HCEC 1CT (cell line): ENCODE data around the gene SEMA5A.

Source experiments
- DNase-seq: peaks from one replicate; pipeline ENCODE4 v3.0.0-alpha.2; 2017

SEMA5A gene

DNA sequence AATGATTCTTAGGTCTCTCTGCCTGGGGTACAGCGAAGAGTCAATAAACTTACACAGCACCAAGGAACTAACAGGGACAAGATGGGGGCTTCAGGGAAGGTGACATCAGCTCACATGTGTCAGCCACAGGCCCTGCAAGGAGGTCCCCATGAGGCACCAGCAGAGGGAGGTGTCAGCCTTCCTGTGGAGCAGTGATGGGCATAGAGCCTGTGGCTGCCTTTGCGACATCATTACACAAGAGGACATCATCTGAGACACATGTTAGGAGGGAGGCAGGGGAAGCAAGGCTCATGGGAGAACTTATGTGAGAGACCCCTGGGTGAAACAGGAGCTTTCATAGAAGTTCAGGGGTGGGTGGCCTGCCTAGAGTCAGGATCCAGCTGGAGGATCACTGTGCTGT lies 389.6 kb downstream of the SEMA5A start:
- DNase-seq, result peak; percentile 77

DNA sequence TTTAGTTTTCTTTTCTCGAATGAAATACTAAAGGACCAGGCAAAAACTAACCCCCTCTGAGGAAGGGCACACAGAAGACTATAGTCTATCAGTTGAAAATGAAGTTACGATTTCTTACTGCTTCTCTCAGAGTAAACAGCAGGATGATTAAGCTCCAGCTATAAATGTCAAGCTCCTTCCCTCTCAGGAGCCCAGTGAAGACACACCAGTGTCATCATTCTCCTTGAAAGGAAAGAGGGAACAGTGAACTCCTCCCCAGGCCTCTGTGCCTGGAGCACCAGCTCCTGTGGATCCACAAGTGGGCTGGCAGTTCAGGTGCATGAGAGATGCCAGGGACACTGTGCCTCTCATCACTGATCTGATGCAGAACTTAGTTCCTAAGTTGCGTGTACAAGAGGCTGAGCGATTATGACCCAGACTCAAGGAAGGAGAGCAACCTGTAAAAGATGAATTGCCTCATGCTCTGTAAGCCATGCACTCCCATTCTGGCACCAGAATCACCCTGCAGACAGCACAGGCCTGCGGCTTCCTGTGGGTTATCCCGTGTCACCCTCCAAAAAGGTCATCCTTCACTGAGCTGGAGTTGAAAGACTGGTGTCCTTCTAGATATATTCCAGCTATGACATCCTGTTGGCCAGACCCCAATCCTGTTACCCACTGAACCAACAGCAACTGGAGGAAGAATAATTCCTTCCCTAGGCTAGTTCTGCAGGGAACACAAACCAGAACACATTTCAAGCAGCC lies 394.0 kb downstream of the SEMA5A start:
- DNase-seq, result no peak

DNA sequence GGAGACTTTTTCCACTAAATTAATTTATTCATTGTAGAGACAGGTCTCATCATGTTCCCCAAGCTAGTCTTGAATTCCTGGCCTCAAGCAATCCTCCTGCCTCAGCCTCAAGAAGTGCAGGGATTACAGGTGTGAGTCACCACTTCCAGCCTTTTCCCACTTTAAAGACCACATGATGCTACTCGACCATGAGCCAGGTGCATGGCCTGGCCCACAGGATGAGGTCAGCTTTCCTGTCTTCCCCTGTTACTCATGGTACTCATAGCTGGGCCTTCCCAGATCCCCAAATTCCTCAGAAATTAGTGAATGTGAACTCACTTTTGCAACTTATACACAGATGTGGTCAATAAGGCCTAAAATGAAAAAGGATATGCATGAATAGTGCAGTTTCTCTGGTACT lies 395.9 kb downstream of the SEMA5A start:
- peak; percentile 98 for DNase-seq

DNA sequence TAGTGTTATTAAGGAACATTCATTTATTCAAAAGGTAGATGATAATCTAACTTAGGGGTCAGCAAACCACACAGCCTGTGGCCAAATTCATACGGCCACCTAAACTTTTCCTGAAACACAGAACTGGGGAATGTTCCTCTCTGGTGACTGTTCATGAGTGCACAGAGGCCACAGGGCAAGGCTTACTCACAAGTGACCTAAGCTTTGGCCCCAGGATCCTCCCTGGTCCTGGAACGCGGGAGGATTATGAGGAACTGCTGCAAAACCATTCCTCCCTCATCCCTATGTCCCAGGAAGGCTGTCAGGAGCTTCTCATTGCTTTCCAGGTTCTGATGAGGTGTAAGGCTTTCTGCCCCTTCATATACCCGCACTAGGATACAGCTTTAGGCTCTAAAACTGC lies 397.6 kb downstream of the SEMA5A start:
- peak; percentile 84 for DNase-seq

DNA sequence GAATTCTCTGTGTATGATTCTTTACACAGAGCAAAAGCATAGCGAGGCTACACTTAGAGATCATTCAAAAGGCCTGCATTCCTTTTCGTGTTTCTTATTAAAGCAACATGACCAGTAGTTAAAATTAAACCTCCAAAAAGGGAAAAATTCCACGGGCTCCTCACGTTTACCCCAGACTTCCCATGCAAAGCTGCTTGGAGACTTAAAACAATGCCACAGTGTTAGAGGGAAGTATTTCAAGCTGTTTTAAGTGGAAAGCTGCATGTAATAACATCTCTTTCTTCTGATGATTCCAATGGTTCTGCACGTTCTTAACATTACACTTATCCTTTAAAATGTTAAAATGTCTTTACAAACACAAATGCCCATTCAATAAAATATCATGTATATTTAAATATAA lies 405.2 kb downstream of the SEMA5A start:
- no peak for DNase-seq

DNA sequence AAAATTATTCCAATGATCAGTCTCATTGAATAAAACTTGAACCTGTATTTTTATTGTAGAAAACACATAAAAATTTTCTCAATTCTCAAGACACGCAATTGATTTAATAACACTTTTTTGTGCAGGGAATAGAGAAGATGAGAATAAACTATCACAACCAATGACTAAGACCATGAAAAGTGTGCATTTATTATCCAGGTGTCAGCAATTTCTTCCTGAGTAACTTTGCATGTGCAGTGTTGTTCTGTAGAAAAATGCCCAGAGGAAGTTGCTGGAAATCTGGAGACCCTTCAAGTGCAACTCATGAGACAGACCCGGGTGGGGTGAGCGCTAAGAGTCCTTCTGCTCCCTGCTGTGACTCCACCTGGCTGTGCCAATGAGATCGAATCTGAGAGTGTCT lies 405.7 kb downstream of the SEMA5A start:
- DNase-seq, result no peak

DNA sequence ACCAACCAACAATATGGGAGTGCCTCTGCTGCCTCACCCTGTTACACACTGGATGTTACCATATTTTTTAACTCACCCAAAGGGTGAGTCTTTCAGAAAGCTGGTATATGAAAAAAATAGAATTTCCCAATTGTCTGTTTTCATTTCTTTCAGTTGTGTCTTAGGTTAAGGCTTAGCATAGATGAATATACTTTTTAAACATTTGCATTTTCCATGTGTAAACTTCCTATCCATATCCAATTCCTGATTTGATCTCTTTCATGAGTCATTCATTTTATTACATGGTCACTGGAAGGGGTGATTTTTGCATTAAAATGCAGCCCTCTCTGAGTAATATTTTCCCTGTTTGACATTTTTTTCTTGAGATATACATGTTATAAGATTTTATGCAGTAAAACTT lies 406.5 kb downstream of the SEMA5A start:
- peak; percentile 46 for DNase-seq

DNA sequence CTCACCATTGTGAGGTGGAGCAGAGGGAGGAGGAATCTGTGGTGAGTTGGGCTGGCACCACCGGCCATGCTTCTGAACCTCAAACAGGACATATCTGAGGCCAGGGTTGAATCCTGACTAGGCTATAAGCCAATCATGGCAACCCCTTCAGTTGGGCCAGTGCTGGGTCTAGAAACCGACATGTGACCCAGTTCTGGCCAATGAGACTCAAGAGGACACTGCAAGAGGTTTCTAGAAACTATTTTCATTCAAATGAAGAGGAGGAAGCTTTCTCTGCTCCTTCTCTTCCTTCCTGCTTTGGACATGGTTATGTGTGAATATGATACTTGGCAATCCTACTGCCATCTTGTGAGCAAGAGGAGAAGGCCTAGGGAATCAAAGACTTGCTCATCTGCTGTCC lies 417.7 kb downstream of the SEMA5A start:
- no peak for DNase-seq

DNA sequence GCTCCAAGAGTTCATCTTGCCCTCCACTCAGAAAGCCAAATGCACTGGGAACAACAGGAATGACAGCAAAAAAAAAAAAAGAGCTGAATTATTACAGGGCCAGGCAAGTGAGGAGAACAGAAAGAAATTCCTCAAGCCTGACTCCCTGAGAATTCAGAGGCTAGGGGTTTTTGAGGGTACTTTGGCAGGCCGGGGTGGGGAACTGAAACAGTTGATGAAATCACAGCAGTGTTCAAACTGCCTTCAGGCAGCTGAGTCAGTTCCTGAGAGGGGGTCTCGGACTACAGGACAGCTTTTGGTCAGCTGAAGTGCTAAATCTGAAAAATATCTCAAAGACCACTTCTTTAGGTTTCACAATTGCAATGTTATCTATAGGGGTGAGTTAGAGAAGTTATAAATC lies 419.4 kb downstream of the SEMA5A start:
- no peak for DNase-seq

DNA sequence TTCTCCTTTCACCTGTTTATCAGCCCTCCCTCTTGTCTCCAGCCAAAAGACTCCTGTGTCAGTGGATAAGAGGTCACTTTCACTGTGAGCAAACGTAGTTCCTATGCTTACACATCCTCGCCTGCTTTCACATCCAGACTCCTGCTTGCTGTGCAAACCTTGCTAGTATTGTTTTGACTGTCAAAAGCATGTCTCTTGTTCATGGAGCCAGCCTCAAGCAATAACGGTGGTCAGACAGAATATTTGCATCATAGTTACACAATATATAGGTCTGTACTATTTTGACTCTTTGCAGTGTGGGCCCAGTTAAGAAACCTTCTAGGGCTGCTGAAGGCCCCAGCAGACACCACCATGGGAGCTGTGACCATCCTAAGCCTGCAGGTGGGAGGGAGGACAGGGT lies 420.0 kb downstream of the SEMA5A start:
- no peak for DNase-seq

DNA sequence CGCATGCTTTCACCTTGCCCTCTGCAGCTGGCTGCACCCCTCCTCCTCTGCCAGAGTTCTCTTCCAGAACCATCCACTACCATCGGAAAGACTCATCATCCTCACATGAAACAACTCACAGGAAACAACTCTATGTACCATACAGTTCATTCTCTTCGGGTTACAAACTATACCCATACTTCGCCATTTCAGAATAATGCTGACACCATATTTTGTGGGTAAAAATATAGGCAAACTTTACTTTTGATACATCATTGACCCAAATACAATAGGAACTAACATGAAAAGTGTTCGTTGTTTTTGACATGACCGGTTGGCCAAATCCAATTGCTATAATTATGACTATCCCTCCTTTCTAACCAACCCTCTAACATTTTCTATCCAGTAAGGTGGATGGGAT lies 421.0 kb downstream of the SEMA5A start:
- DNase-seq, result no peak

DNA sequence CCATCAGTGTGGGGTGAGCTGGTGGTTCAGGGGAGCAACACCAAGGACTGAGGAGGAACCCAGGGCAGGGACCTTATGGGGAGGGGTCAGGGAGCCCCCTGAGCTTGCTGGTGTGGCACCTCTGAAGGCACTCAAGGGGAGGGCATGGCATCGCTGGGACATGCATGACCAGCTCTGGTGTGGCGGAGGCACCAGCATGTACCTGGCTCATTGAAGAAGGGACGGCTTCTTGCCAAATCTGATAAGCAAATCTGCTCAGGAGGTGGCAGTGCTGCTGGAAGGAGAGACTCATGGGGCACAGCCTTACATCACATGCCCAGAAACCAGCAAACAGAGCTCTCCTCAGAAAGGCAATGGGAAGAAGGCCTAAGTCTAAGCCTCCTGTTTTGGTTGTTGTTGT lies 421.8 kb downstream of the SEMA5A start:
- no peak for DNase-seq

DNA sequence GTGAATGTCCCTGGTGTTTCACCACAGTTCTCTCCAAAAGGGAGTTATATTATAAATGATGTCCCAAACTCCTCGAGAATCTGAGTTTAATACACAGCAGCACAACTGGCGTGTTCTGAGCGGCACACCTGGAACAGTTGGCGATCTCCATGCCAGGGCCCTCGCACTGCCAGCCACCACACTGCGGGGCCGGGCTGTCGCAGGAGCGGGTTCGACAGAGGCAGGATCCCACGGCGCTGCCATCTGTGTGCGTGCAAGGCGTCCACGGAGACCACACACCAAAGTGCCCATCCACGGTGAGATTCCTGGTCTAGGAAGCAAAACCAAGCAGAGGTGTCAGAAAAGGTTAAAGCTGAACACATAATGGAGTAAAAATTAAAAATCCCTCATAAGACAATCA lies 423.3 kb downstream of the SEMA5A start:
- no peak for DNase-seq

DNA sequence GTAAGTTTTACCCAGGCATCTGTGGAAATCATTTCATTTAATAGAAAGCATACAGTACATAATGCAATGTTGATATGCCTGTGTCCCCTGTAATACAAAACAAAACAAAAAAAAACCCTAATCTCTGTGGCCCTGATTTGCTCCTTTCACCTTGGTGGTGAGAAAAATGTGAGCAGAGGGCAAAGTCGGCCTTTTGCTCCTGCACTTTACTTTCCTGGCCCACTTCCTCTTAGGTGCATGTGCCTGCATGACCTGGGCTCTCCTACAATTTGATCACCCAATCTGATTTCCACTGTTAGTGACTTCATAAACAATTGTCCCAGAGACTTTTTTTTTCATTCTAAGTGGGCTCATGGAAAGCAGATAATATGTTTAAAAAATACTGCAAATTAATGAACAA lies 424.3 kb downstream of the SEMA5A start:
- no peak for DNase-seq

DNA sequence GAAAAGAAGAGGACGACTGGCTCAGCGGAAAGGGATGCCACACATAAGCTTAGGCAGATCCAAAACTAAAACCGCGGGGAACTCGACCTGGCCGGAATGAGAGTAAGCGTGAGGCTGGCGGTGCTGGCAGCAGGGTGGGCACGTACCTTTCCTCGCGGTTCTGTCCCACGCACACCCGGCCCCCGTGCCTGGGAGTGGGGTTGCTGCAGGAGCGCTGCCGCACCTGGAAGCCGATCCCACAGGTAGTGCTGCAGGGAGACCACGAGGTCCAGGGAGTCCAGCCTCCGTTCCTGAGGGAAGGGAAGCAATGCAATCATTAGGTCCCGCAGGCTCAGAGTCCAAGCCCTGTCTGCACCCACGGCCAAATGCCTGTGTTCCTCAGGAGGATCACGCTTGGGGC lies 427.0 kb downstream of the SEMA5A start:
- no peak for DNase-seq

DNA sequence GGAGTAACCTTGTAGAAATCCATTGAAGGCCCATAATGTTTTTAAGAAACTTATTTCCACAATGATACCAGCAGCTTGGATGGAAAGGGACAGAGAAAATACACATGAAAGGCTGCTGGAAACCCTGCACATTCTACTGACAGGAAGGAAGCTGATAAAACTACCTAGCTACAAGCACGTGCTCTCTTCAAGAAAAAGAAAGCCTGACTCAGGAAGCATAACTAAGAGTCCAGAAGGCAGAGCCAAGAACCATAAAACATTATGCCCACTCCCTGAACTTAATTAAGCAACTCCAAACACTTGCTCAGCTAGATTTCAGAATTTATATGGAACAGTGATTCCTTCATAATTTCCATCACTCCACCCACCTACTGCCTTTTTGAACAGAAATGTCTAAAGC lies 430.8 kb downstream of the SEMA5A start:
- DNase-seq, result no peak

DNA sequence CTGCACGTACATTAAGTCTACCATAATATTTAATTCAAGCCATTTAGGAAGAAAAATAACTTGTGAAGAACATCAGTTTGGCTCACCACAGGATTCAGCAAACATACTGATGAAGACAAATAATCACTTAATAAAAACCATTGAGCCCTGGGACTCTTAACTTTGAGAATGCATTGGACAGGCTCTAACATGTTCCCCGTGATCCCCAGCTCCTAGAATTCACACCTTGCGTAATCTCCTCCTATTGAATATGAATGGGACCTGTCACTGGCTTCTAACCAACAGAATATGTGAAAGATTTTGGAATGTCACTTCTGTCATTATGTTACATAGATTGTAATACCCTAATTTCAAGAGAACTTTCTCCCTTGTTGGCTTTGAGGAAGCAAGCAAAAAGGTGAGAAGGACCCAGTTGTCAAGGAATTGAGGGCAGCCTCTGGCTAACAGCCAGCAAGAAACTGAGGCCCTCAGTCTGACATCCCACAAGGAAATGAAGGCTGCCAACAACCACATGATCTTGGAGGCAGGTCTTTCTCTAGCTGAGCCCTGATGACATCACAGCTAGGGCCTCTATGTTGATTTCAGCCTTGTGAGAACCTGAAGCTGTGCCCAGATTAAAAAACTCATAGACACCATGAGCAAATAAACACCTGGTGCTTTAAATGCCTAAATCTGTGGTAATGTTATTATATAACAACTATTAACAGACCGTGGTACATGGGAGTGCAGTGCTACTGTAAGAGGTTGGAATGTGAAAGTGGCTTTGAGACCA lies 433.2 kb downstream of the SEMA5A start:
- no peak for DNase-seq

DNA sequence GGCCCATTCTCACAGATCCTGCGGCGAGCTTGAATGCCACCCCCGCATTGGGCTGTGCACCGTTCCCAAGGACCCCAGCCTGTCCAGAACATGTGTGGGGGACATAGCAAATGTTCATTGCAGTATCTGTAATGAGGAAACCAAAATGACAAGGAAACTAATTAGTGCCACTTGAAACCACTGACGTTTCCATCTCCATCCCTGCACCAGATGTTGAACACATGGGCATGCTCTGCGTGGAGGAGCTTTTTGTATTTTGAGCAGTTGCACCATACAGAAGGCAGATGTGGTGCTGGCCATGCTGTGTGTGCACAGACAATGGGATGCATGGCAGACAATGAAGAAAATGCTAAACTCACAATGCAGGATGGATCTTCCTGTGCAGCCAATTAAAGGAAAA lies 437.7 kb downstream of the SEMA5A start:
- no peak for DNase-seq

DNA sequence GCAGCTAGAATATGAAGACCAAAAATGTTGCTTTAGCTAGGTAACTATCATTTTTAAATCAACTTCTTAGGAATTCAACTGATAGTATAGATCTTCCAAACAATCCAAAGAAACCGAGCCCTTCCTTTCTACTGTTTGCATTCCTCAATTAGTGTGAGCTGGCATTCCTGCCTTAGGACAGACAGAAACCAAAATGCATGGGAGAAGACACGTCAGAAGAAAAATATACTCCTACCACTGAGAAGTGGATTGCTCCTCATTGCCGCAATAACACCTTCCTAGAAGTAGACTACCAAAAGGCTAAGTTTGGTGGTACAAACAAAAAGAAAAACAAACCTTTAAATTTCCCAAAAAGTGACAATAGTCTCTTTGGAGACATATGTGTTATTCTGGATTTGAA lies 440.0 kb downstream of the SEMA5A start:
- DNase-seq, result peak; percentile 43

DNA sequence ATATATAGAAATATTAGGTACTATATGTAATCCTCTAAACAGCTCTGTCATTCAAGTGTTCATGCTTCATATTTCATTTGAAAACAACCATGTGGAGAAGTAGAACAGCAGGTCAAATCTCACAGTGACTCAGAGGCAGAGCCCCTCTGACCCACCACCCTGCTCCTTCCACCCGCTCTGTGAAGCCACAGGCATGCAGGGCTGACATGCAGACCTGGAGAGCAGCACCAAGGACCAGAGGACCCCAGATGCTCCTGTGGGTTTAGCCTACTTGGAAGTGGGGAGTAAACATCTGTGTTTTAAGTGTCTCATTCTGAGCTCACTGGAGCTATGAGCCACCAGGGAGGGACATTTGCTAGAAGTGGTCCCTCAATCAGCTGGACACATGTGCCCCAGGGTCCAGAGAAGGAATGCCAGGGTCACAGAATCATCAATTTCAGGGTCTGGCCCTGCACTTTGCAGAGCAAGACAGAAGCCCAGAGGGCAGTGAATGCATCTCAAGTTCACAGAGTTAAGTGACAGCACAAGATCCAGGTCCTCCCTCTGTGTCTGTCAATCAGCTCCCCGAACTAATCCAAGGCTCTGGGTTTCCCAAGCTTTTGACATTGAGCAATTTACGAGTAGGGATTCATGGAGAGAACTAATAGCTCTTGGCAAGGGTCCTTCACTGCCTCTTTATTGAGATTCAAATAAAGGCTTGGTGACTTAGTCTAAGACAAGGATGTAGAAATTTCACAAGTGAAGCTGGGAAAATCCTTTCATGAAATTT lies 441.1 kb downstream of the SEMA5A start:
- peak; percentile 28 for DNase-seq

DNA sequence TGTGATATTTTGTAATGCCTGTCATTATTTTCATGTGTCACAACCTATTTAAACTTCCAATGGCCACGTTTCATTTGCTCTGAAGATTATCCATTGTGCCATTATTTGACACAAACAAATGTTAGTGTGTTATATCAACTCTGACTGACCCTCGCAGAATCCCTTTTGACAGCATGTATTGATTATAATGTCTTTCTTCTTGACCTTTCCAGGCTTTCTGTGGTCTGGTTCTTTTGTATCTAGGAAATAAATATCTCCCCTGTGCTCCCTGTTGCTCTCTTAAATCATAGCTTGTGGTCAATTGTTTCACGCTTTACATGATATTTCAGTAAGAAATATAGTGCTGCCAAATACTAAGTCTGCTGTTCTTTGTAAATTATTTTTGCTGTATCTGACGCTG lies 442.6 kb downstream of the SEMA5A start:
- no peak for DNase-seq

DNA sequence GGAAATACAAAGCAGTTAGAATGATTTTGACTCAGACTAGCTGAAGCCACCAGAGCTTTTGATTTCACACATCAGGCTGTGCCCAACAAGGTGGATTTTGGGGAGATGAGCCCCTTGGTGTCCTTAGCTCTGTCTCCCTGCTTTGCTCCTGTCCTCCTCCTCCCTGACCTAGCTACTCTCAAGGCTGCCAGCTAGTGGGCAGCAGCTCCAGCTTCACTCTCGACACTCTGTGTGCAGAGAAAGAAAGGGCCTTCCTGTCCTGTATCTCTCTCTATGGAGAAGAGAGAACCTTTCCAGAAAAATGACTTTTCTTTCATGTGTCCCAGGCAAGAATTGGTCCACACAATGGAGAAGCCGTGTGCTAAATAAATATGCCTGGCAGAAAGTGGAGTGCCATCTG lies 446.2 kb downstream of the SEMA5A start:
- DNase-seq, result no peak

DNA sequence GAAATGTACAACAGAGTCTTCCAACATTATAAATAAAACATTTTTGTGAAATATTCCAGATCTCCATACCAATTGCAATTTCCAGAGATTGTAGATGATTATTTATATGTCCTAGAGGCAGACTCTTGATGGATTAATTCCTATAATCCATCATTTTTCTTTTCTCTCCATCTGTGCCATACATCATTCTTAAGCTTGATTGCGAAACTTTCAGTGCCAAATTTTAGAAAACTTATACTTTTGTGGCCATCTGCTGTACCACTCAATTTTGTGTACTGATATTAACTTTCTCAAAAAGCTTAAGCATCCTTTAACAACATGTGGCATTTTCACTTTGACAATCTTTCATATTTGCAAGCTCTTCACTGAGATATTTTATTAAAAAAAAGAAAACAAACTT lies 446.9 kb downstream of the SEMA5A start:
- DNase-seq, result no peak

DNA sequence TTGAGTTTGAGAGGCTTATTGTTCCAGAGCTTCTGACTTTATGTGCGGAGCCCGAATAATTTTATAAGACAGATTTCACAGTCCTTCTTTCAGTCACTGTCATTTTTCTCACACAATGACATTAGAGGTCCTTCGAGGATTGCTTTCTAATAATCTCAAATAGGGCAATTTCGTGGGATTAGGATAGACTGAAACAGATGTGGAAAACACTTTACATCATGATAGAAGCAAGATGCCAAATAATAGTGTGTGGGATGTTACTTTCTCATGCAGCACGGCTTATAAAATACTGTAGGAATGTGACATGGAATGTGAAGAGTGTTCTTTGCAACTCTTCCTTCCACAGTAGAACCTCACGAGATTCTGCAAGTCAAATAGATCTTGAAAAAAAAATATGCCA lies 451.3 kb downstream of the SEMA5A start:
- no peak for DNase-seq
